GF-D8 (cell line): Measurements from ENCODE around the gene DPEP1.
A peak's percentile ranks its signal among the peaks of the same experiment; 100 is the strongest.

Experiments used
- DNase-seq: peaks from one replicate; lab custom pipeline; 2025; lab: John Stamatoyannopoulos, UW

DPEP1 gene

GRCh38 chr16:89599451-89599858 is 14.0 kb upstream of the DPEP1 start:
- peak; percentile 6 for DNase-seq

GRCh38 chr16:89599902-89600301 is 13.5 kb upstream of the DPEP1 start:
- DNase-seq = no peak

- no peak for DNase-seq
Observed at GRCh38 chr16:89600427-89600826, 13.0 kb upstream of the DPEP1 start.

GRCh38 chr16:89600956-89601355 is 12.5 kb upstream of the DPEP1 start:
- DNase-seq = no peak

GRCh38 chr16:89601906-89602272 is 11.6 kb upstream of the DPEP1 start:
- DNase-seq = no peak

- peak; percentile 18 for DNase-seq
Observed at GRCh38 chr16:89602273-89602951, 11.0 kb upstream of the DPEP1 start.

GRCh38 chr16:89602952-89603590 is 10.4 kb upstream of the DPEP1 start:
- DNase-seq = no peak

GRCh38 chr16:89604764-89605163 is 8.7 kb upstream of the DPEP1 start:
- DNase-seq = no peak

- no peak for DNase-seq
Observed at GRCh38 chr16:89605186-89605970, 8.1 kb upstream of the DPEP1 start.

- no peak for DNase-seq
Observed at GRCh38 chr16:89606006-89606405, 7.4 kb upstream of the DPEP1 start.

GRCh38 chr16:89607453-89607852 is 6.0 kb upstream of the DPEP1 start:
- no peak for DNase-seq

GRCh38 chr16:89607937-89608740 is 5.3 kb upstream of the DPEP1 start:
- DNase-seq = no peak

- no peak for DNase-seq
Observed at GRCh38 chr16:89610108-89610453, 3.4 kb upstream of the DPEP1 start.

GRCh38 chr16:89612415-89613166 is 851 bp upstream of the DPEP1 start:
- no peak for DNase-seq

- DNase-seq = no peak
Observed at GRCh38 chr16:89613954-89614459, 565 bp downstream of the DPEP1 start.

- DNase-seq = no peak
Observed at GRCh38 chr16:89615176-89615575, 1.7 kb downstream of the DPEP1 start.

GRCh38 chr16:89615596-89616090 is 2.2 kb downstream of the DPEP1 start:
- no peak for DNase-seq

- DNase-seq = no peak
Observed at GRCh38 chr16:89616623-89617022, 3.2 kb downstream of the DPEP1 start.

- no peak for DNase-seq
Observed at GRCh38 chr16:89617036-89617435, 3.6 kb downstream of the DPEP1 start.

- DNase-seq = peak; percentile 23
Observed at GRCh38 chr16:89618109-89618998, 4.9 kb downstream of the DPEP1 start.
